ENCODE measurements around the gene CCDC40. TPM values are rescaled to one million over a fixed set of nuclear protein-coding genes. Genes with fewer than 3 reads are reported as not detected.
A peak's percentile ranks its signal among the peaks of the same experiment; 100 is the strongest.

Gene CCDC40
- total RNA-seq, 1 donor from 2014 or later, result 7.7 TPM

DNA sequence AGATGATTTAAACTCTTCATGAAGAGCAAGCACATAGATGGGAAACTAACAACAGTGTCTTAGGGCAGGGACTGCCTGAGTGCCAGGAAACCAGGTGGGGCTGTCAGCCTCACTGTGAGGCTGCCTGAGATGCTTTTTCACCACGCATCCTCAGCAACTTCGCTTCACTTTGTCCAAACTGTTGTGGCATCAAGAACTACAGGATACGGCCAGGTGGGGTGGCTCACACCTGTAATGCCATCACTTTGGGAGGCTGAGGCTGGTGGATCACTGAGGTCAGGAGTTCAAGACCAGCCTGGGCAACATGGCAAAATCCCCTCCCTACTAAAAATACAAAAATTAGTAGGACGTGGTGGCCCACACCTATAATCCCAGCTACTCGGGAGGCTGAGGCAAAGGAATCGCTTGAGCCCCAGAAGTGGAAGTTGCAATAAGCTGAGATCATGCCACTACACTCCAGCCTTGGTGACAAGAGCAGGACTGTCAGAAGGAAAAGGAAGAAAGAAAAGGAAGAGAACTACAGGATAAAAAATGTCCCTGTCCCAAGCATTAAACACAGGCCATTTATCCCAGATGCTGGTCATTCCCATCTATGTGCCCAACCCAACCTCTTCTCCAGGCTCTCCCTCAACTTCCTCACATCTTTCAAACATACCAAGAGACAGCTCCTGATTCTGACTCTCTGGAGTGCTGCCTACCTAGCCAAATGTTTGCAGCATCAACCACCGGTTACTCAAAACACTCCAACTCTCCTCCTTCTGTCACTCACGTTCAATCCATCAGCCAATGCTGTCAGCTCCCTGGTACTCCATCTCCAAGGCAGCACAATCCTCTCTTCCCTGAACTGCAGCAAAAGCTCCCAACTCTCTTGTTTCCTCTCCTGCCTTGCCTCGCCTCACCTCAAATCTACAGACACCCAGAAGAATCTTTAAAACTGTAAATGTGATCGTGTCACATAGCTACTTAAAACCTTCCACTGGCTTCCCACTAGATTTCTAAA lies 108.9 kb downstream of the CCDC40 start:
- peak overlapping the region; percentile 81 for H3K9ac ChIP-seq
- H3K36me3 Mint-ChIP-seq, result peaks cover 16% of the 10 kb centered on the region
- peaks cover 49% of the 10 kb centered on the region for H3K4me1 Mint-ChIP-seq
- peaks cover 69% of the 10 kb centered on the region for H3K79me2 ChIP-seq (ENCODE audit: low read depth)
- peaks cover 4% of the 10 kb centered on the region for H3K27me3 Mint-ChIP-seq (ENCODE audit: insufficient read depth, low read depth)
- H3K27me3 ChIP-seq, result no peaks in the 10 kb centered on the region
- H4K20me1 ChIP-seq (ENCODE audit: low read depth), result peaks cover 50% of the 10 kb centered on the region
- H3K36me3 ChIP-seq, result peaks cover 11% of the 10 kb centered on the region
- H3K4me3 ChIP-seq, result peak overlapping the region; percentile 90
- H3K4me2 ChIP-seq, result peak overlapping the region; percentile 93
- H3F3A ChIP-seq (ENCODE audit: low read depth), result peaks cover 24% of the 10 kb centered on the region
- H3K9me3 ChIP-seq (ENCODE audit: low read depth), result no peaks in the 10 kb centered on the region
- peak overlapping the region; percentile 92 for H3K4me3 Mint-ChIP-seq
- no peak overlapping the region for H3K27ac ChIP-seq
- H3K9me3 Mint-ChIP-seq, result no peaks in the 10 kb centered on the region
- peaks cover 32% of the 10 kb centered on the region for H3K4me1 ChIP-seq
- TF ChIP-seq CTCF (IDR thresholded peaks at IDR 0.05) (no peak), EZH2phosphoT487 (IDR thresholded peaks at IDR 0.05) (no peak), EZH2 (IDR thresholded peaks at IDR 0.05) (no peak)
- H3K27ac Mint-ChIP-seq, result peak overlapping the region; percentile 31
- no peak overlapping the region for H2AFZ ChIP-seq (replicated peaks)
- no peak for DNase-seq (ENCODE audit: low spot score)

- Histone ChIP-seq H3K4me2 (peak overlapping the region; percentile 93), H3K4me3 (peak overlapping the region; percentile 90), H3F3A (ENCODE audit: low read depth) (peaks cover 22% of the 10 kb centered on the region), H3K9me3 (ENCODE audit: low read depth) (no peaks in the 10 kb centered on the region), H3K27me3 (no peaks in the 10 kb centered on the region), H3K27ac (no peak overlapping the region), H3K9ac (peak overlapping the region; percentile 81), H3K79me2 (ENCODE audit: low read depth) (peaks cover 69% of the 10 kb centered on the region), H3K4me1 (peaks cover 32% of the 10 kb centered on the region), H4K20me1 (ENCODE audit: low read depth) (peaks cover 50% of the 10 kb centered on the region), H3K36me3 (peaks cover 2% of the 10 kb centered on the region), H2AFZ (replicated peaks) (peak overlapping the region; percentile 5)
- DNase-seq (ENCODE audit: low spot score), result peak; percentile 75
- H3K4me1 Mint-ChIP-seq, result peaks cover 49% of the 10 kb centered on the region
- H3K4me3 Mint-ChIP-seq, result peak overlapping the region; percentile 99
- TF ChIP-seq EZH2phosphoT487 (IDR thresholded peaks at IDR 0.05), result no peak
- no peak for TF ChIP-seq EZH2 (IDR thresholded peaks at IDR 0.05)
- no peak for TF ChIP-seq CTCF (IDR thresholded peaks at IDR 0.05)
- peaks cover 4% of the 10 kb centered on the region for H3K27me3 Mint-ChIP-seq (ENCODE audit: insufficient read depth, low read depth)
- peak overlapping the region; percentile 31 for H3K27ac Mint-ChIP-seq
- peaks cover 12% of the 10 kb centered on the region for H3K36me3 Mint-ChIP-seq
- H3K9me3 Mint-ChIP-seq, result no peaks in the 10 kb centered on the region
Observed at GRCh38 chr17:80146121-80147034, 109.9 kb downstream of the CCDC40 start.

- Histone ChIP-seq H3K4me3 (peak within 1 kb of the TSS; percentile 90), H3K36me3 (no peaks in the 10 kb centered on the region), H4K20me1 (ENCODE audit: low read depth) (peaks cover 45% of the 10 kb centered on the region), H3K27ac (no peak within 1 kb of the TSS), H3K9ac (peak within 1 kb of the TSS; percentile 90), H3K27me3 (no peaks in the 10 kb centered on the region), H3K79me2 (ENCODE audit: low read depth) (peaks cover 65% of the 10 kb centered on the region), H3K4me2 (peak within 1 kb of the TSS; percentile 93), H2AFZ (replicated peaks) (peak within 1 kb of the TSS; percentile 43), H3K4me1 (peaks cover 24% of the 10 kb centered on the region), H3K9me3 (ENCODE audit: low read depth) (no peaks in the 10 kb centered on the region), H3F3A (ENCODE audit: low read depth) (peaks cover 22% of the 10 kb centered on the region)
- H3K4me1 Mint-ChIP-seq, result peaks cover 43% of the 10 kb centered on the region
- no peaks in the 10 kb centered on the region for H3K9me3 Mint-ChIP-seq
- TF ChIP-seq CTCF (IDR thresholded peaks at IDR 0.05) (no peak), EZH2 (IDR thresholded peaks at IDR 0.05) (no peak)
- peak; percentile 99 for DNase-seq (ENCODE audit: low spot score)
- peaks cover 4% of the 10 kb centered on the region for H3K27me3 Mint-ChIP-seq (ENCODE audit: insufficient read depth, low read depth)
- H3K36me3 Mint-ChIP-seq, result peaks cover 6% of the 10 kb centered on the region
- H3K27ac Mint-ChIP-seq, result peak within 1 kb of the TSS; percentile 94
- H3K4me3 Mint-ChIP-seq, result peak within 1 kb of the TSS; percentile 99
Observed at GRCh38 chr17:80147035-80147822, 110.8 kb downstream of the CCDC40 start, which contains the start of gene EIF4A3. TSS of gene EIF4A3 (minus strand) at chr17:80147128. CDS start at chr17:80146961, 167 bp downstream.
